DMS53 treated with DMSO at 0.1 percent for 48 hours (cell line): ENCODE results near the gene CLDN7.

ENCODE experiments used
- DNase-seq: peaks from one replicate; lab custom pipeline; 2025; ENCODE audit not compliant: unreplicated experiment; lab: John Stamatoyannopoulos, UW

The CLDN7 gene

GRCh38 chr17:7238420-7239090 is 23.7 kb downstream of the CLDN7 start:
- DNase-seq, result no peak

- DNase-seq, result no peak
These were observed 24.4 kb downstream of the CLDN7 start for GRCh38 chr17:7237761-7238419.

- DNase-seq, result no peak
These were observed 25.0 kb downstream of the CLDN7 start for GRCh38 chr17:7237266-7237760.

- DNase-seq, result no peak
These were observed 25.5 kb downstream of the CLDN7 start for GRCh38 chr17:7236808-7237207.

GRCh38 chr17:7235693-7236665 is 26.3 kb downstream of the CLDN7 start:
- no peak for DNase-seq

GRCh38 chr17:7234083-7234951 is 28.0 kb downstream of the CLDN7 start, which contains the start of gene DVL2:
Gene DVL2 (minus strand): TSS chr17:7234517. CDS start chr17:7234262, 255 bp downstream.
- peak; percentile 92 for DNase-seq

- DNase-seq, result no peak
These were observed 28.6 kb downstream of the CLDN7 start for GRCh38 chr17:7233701-7234082.

GRCh38 chr17:7232114-7232513 is 30.2 kb downstream of the CLDN7 start:
- DNase-seq, result no peak

GRCh38 chr17:7229504-7229903 is 32.8 kb downstream of the CLDN7 start:
- no peak for DNase-seq

GRCh38 chr17:7228920-7229319 is 33.4 kb downstream of the CLDN7 start:
- DNase-seq, result no peak

GRCh38 chr17:7226721-7227710 is 35.3 kb downstream of the CLDN7 start:
- DNase-seq, result no peak

GRCh38 chr17:7225711-7226331 is 36.5 kb downstream of the CLDN7 start:
- no peak for DNase-seq

- no peak for DNase-seq
These were observed 37.6 kb downstream of the CLDN7 start for GRCh38 chr17:7224661-7225111.

GRCh38 chr17:7224110-7224509 is 38.2 kb downstream of the CLDN7 start:
- DNase-seq, result no peak

GRCh38 chr17:7223375-7223774 is 38.9 kb downstream of the CLDN7 start:
- no peak for DNase-seq

- DNase-seq, result no peak
These were observed 39.3 kb downstream of the CLDN7 start for GRCh38 chr17:7222972-7223292.

- DNase-seq, result no peak
These were observed 39.9 kb downstream of the CLDN7 start for GRCh38 chr17:7222093-7222971.
